Tibial nerve (tissue), 4 donors: Measurements from ENCODE around the gene NTM. TPM values are rescaled to one million over a fixed set of nuclear protein-coding genes. Genes with fewer than 3 reads are reported as not detected.

ENCODE experiments used
- DNase-seq, 2 donors: peaks; one replicate each; pipeline ENCODE4 v3.0.0-alpha.2; 2019; ENCODE audit warnings: low spot score in 2 of 2
- H3K27ac ChIP-seq, 4 donors: fragments of 200-600 bp; sonication (generic) in 3 of 4; one replicate each; pipeline ENCODE4 v1.5.1; 2017 to 2019; ENCODE audit warnings: mild to moderate bottlenecking in 1 of 4
- H3K27me3 ChIP-seq, 2 donors: fragments of 200-600 bp; sonication (generic) in 1 of 2; one replicate each; pipeline versions ENCODE4 v1.5.1 to v1.6.0; 2017 to 2019
- H3K36me3 ChIP-seq, 3 donors: fragments of 200-600 bp; sonication (generic); one replicate each; pipeline ENCODE4 v1.5.1; 2018 to 2019
- H3K4me1 ChIP-seq, 4 donors: fragments of 200-600 bp; sonication (generic) in 3 of 4; one replicate each; pipeline ENCODE4 v1.5.1; 2017 to 2019
- H3K4me3 ChIP-seq, 4 donors: fragments of 200-600 bp; sonication (generic) in 3 of 4; one replicate each; pipeline ENCODE4 v1.5.1; 2017 to 2019; ENCODE audit warnings: mild to moderate bottlenecking in 1 of 4, moderate library complexity in 1 of 4
- H3K9me3 ChIP-seq, 4 donors: fragments of 200-600 bp; sonication (generic) in 3 of 4; one replicate each; pipeline ENCODE4 v1.5.1; 2017 to 2019
- CTCF ChIP-seq, 5 experiments: fragments of 200-600 bp in 3 of 5; fragments of 450-650 bp in 2 of 5; sonication (generic) in 3 of 5; IDR thresholded peaks; one replicate each; pipeline ENCODE4 v1.5.1; 2016 to 2019; ENCODE audit warnings: antibody characterized with exemption in 5 of 5, mild to moderate bottlenecking in 3 of 5, moderate library complexity in 2 of 5
- EP300 ChIP-seq, 2 donors: sonication (generic); formaldehyde crosslinking; IDR thresholded peaks; one replicate each; pipeline ENCODE4 v1.6.1; 2017; ENCODE audit warnings: antibody characterized with exemption in 2 of 2, mild to moderate bottlenecking in 1 of 2
- POLR2A ChIP-seq, 2 donors: fragments of 450-650 bp; IDR thresholded peaks; one replicate each; pipeline ENCODE4 v1.6.1; 2017; ENCODE audit warnings: antibody characterized with exemption in 2 of 2, mild to moderate bottlenecking in 2 of 2, moderate library complexity in 2 of 2
- WGBS, 2 donors: methylation state at CpG; one replicate each; pipeline ENCODE4 v1.1.5; 2018; 5-methylcytosine and 5-hydroxymethylcytosine counted together
- total RNA-seq, 4 donors: library from RNA; depleted of rRNA; stranded (reverse); fragments of >200 nt; gene quantifications; one replicate each; pipeline ENCODE4 v1.1.0, GENCODE V29; 2016

Gene NTM
- total RNA-seq, 4 donors from 2014 or later = 3.7 to 11.4 (median 10.8) TPM

- H3K27me3 ChIP-seq = no peaks in the 10 kb centered on the region
- TF ChIP-seq CTCF (IDR thresholded peaks at IDR 0.05) (no peak), POLR2A (IDR thresholded peaks at IDR 0.05) (no peak), EP300 (IDR thresholded peaks at IDR 0.05) (no peak)
- no peaks in the 10 kb centered on the region for H3K36me3 ChIP-seq
- no peak for DNase-seq
- no peak overlapping the region for H3K27ac ChIP-seq
- 78 to 81% methylated on average over 8 of the region's 8 CpGs for WGBS, 2 donors
- no peaks in the 10 kb centered on the region for H3K9me3 ChIP-seq
- no peaks in the 10 kb centered on the region for H3K4me1 ChIP-seq
- no peak overlapping the region for H3K4me3 ChIP-seq
Measured at GRCh38 chr11:131549770-131550169, 179.4 kb downstream of the NTM start.

DNA sequence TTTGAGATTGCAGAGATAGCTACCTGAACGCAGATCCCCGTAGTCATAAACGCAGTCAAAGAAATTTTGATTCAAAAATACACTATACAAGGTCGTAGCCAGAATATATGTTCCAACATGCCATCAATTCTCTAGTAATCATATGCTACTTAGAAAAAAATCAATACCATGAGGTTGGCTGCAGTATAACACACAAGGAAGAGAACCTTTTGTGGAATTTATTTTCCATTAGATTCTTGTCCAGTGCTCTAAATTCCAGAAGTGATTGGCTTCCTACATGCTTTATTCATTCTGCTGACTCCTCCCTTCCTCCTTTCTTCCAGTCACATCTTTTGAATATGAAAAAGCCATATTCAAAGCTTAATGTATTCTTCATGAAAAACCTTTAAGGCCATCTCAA, 189.9 kb downstream of the NTM start:
- Histone ChIP-seq H3K4me3 (no peak overlapping the region), H3K27me3 (no peaks in the 10 kb centered on the region), H3K27ac (no peak overlapping the region), H3K9me3 (no peaks in the 10 kb centered on the region), H3K36me3 (no peaks in the 10 kb centered on the region), H3K4me1 (peaks cover 0 to 6% (median 0%) of the 10 kb centered on the region in 4 donors)
- TF ChIP-seq CTCF (IDR thresholded peaks at IDR 0.05) (no peak), POLR2A (IDR thresholded peaks at IDR 0.05) (no peak), EP300 (IDR thresholded peaks at IDR 0.05) (no peak)
- WGBS, 2 donors = 84 to 89% methylated on average over 4 of the region's 4 CpGs
- no peak for DNase-seq

DNA sequence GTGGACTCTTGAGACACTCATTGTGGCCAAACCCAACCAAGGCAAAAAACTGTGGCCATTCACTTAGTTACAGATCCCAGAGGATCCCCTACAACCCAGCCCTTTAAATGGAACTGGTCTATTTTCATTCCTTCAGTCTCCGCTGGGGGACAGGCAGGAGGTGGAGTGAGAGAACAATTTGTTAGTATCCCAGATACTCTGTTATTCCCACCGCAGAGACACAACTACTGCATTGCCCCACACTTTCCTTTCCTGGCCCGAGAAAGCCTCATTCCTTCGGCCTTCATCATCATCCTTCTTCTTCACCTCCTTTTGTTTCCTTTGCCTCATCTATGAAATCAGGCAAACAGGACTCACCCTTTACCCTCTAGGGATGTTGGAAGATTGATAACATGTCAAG, 191.1 kb downstream of the NTM start:
- Histone ChIP-seq H3K9me3 (no peaks in the 10 kb centered on the region), H3K27me3 (no peaks in the 10 kb centered on the region), H3K4me1 (peaks cover 0 to 6% (median 0%) of the 10 kb centered on the region in 4 donors), H3K27ac (no peak overlapping the region), H3K4me3 (no peak overlapping the region), H3K36me3 (no peaks in the 10 kb centered on the region)
- TF ChIP-seq CTCF (IDR thresholded peaks at IDR 0.05) = no peak
- no peak for TF ChIP-seq POLR2A (IDR thresholded peaks at IDR 0.05)
- no peak for TF ChIP-seq EP300 (IDR thresholded peaks at IDR 0.05)
- 63% methylated on average over 4 of the region's 4 CpGs for WGBS, 2 donors
- DNase-seq = no peak

- 84 to 86% methylated on average over 5 of the region's 5 CpGs for WGBS, 2 donors
- H3K27me3 ChIP-seq = no peaks in the 10 kb centered on the region
- no peak overlapping the region for H3K4me3 ChIP-seq
- DNase-seq = no peak
- peaks cover 0 to 6% (median 0%) of the 10 kb centered on the region in 4 donors for H3K4me1 ChIP-seq
- no peak for TF ChIP-seq CTCF (IDR thresholded peaks at IDR 0.05)
- no peak for TF ChIP-seq POLR2A (IDR thresholded peaks at IDR 0.05)
- no peak for TF ChIP-seq EP300 (IDR thresholded peaks at IDR 0.05)
- no peaks in the 10 kb centered on the region for H3K36me3 ChIP-seq
- no peaks in the 10 kb centered on the region for H3K9me3 ChIP-seq
- H3K27ac ChIP-seq = no peak overlapping the region
Measured at GRCh38 chr11:131561972-131562371, 191.6 kb downstream of the NTM start.

- no peaks in the 10 kb centered on the region for H3K4me1 ChIP-seq
- 71 to 95% methylated on average over 1 of the region's 1 CpG for WGBS, 2 donors
- no peak overlapping the region for H3K4me3 ChIP-seq
- H3K27ac ChIP-seq = no peak overlapping the region
- H3K36me3 ChIP-seq = no peaks in the 10 kb centered on the region
- no peaks in the 10 kb centered on the region for H3K27me3 ChIP-seq
- no peaks in the 10 kb centered on the region for H3K9me3 ChIP-seq
- DNase-seq = no peak
- TF ChIP-seq POLR2A (IDR thresholded peaks at IDR 0.05) (no peak), CTCF (IDR thresholded peaks at IDR 0.05) (no peak), EP300 (IDR thresholded peaks at IDR 0.05) (no peak)
Measured at GRCh38 chr11:131568318-131568717, 197.9 kb downstream of the NTM start.
